ENCODE data around the gene CMTM7.

The CMTM7 gene

DNA sequence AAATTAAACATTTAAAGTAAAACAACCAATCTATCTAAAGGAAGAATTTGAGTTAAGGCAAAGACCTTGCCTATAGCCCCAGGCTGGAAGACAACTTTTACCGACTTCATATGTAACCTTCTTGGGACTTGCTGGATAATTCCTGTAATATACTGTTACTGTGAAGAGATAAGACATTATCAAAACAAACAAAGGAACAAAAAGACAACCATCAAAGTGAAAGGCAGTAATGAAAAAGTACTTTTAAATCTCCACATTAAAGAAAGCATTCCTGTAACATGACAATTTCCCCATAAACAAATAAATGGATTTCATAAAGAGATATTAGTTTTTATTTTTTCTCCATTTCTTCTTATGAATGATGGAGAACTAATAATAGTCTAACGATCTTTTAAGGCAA is 108.6 kb downstream of the CMTM7 start:
- TF ChIP-seq, protein P1, sequence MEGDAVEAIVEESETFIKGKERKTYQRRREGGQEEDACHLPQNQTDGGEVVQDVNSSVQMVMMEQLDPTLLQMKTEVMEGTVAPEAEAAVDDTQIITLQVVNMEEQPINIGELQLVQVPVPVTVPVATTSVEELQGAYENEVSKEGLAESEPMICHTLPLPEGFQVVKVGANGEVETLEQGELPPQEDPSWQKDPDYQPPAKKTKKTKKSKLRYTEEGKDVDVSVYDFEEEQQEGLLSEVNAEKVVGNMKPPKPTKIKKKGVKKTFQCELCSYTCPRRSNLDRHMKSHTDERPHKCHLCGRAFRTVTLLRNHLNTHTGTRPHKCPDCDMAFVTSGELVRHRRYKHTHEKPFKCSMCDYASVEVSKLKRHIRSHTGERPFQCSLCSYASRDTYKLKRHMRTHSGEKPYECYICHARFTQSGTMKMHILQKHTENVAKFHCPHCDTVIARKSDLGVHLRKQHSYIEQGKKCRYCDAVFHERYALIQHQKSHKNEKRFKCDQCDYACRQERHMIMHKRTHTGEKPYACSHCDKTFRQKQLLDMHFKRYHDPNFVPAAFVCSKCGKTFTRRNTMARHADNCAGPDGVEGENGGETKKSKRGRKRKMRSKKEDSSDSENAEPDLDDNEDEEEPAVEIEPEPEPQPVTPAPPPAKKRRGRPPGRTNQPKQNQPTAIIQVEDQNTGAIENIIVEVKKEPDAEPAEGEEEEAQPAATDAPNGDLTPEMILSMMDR (IDR thresholded peaks at IDR 0.05; ENCODE audit: low read depth, low read length): no peak
- H3K4me3 ChIP-seq (ENCODE audit: low read depth, low read length): no peak overlapping the region

DNA sequence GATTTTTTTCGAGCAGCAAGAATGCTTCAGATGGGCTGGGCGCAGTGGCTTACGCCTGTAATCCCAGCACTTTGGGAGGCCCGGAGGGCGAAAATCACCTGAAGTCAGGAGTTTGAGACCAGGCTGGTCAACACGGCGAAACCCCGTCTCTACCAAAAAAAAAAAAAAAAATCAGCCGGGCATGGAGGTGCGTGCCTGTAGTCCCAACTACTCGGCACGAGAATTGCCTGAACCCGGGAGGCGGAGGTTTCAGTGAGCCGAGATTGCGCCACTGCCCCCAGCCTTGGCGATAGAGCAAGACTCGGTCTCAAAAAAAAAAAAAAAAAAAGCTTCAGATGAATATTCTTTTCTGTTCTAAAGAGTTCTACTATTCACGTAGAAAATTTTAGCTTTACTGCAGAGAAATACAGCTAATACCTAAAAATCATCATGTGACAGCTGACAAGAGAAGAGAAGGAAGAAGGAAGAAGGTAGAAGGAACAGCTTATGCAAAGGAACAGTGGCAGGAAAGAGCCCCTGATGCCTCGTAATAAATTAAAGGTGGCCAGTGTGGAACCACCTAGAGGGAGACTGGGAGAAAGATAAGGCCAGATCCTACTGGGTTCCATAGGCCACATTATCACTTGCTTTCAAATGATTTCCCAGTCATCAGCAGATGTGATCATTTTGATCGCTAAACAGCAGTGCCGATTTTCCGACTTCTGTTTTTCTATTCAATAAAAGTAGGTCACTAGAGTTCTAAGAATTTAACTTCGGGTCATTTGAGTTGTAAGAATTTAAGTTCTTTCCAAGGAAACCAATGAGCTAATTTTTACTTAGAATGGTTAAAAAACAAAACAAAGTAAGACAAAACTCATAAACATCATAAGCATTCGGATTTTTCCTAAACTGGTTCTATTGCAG is 109.5 kb downstream of the CMTM7 start:
- TF ChIP-seq, protein P1 (IDR thresholded peaks at IDR 0.05; ENCODE audit: low read depth, low read length): no peak
- H3K4me3 ChIP-seq (ENCODE audit: low read depth, low read length): peak overlapping the region; percentile 94

DNA sequence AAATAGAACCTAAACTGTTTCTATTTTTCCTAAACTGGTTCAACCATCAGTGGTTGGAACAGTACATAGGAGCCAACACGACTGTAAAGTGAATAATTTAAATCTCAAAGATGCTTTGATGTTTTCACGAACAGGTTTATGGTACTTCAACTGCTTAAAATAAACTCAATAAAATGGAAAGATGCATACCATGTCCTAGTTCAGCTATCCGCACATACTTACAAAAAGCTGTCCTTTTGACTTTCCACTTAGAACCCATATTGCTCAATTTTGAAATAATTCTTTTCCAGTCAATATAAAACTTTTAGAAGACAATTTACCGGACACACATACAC is 110.1 kb downstream of the CMTM7 start:
- TF ChIP-seq, protein P1 (IDR thresholded peaks at IDR 0.05; ENCODE audit: low read depth, low read length): no peak
- peak overlapping the region; percentile 94 for H3K4me3 ChIP-seq (ENCODE audit: low read depth, low read length)

DNA sequence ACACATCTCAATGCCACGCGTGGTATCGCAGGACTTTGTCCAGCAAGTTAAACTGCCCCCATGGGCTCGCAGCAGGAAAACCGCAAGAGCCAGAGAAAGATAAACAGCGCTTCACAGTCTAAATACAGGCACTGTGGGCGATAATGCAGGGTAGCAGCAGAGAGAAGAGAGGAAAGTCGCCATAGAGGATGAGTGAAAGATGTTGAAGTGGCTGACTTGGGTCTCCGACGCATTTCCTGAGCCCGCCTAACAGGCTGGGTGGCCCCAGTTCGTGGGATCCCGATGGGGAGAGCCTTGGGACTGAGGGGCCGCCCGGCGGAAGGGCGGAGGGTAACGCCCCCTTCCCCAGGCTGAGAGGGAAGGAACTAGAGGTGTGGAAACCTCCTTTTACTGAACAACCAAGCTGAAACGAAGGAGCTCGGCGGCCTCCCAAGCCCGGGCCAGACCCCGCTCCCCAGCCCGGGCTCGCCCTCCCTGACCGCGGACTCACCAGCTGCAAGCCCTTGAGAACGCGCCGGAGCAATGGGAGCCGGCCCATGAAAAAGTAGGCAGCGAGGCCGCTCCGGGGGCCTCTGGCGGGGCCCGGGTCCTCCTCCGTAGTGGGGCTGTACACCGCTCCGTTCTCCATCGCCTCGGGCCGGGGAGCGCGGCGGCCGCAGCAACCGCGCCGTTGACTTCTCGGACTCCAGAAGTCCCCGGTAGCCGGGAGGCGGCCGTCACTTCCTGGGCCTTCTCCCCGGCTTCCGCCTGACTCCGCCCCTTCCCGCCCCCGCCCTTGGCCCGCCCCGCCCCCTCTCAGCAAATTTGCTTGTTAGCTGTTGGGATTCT is 110.7 kb downstream of the CMTM7 start, which contains the start of gene CMTM6:
CMTM6 (minus strand) TSS at position 735 of the 828 bp plus-strand sequence; CDS start at position 628, 107 bp downstream.
- TF ChIP-seq, protein P1 (IDR thresholded peaks at IDR 0.05; ENCODE audit: low read depth, low read length): no peak
- peak within 1 kb of the TSS; percentile 94 for H3K4me3 ChIP-seq (ENCODE audit: low read depth, low read length)

DNA sequence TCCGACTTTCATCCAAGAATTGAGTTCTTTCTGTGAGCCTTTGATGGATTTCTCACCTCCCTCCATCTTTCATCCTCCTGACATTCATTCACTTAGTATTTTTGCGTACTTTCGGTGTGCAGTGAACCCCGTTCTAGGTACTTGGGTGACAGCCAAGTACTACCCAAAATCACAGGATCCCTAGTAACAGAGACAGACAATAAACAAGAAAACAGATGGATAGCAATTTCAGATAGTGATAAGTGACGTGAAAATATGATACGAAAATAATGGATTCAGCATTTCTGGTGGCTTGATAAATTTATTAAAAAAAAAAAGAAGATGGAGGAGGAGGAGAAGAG is 111.3 kb downstream of the CMTM7 start:
- TF ChIP-seq, protein P1 (IDR thresholded peaks at IDR 0.05; ENCODE audit: low read depth, low read length): no peak
- H3K4me3 ChIP-seq (ENCODE audit: low read depth, low read length): peak overlapping the region; percentile 94
